SK-N-SH (cell line): ENCODE data around the gene ANKRD44. TPM values are rescaled to one million over a fixed set of nuclear protein-coding genes. Genes with fewer than 3 reads are reported as not detected.

Source experiments
- CTCF ChIA-PET: fragments of 300-600, 350-600 bp; formaldehyde crosslinking; extraction: SDS; loops from one replicate; lab custom pipeline; 2021; lab: Yijun Ruan, JAX
- POLR2A ChIA-PET: fragments of 350-600 bp; sonication (Branson Sonifier 250); formaldehyde crosslinking; extraction: SDS; loops from one replicate; lab custom pipeline; 2020; ENCODE audit warnings: antibody characterized with exemption, inconsistent platforms; lab: Yijun Ruan, JAX
- DNase-seq: peaks from one replicate; pipeline ENCODE4 v3.0.0; 2012
- H2AFZ ChIP-seq: fragments of 200-600 bp; sonication (generic); 2 replicates; pipeline ENCODE4 v1.8.1; 2016; ENCODE audit warnings: antibody characterized with exemption, mild to moderate bottlenecking, low read depth
- H3F3A ChIP-seq: fragments of 200-600 bp; sonication (generic); replicated peaks from 2 replicates; pipeline ENCODE3; 2016; ENCODE audit warnings: antibody characterized with exemption, mild to moderate bottlenecking; ENCODE audit not compliant: insufficient read depth
- H3K27ac ChIP-seq, 2 experiments: fragments of 200-500 bp in 1 of 2; fragments of 200-600 bp in 1 of 2; sonication (Bioruptor generic) in 1 of 2; sonication (generic), shearing (Covaris generic) in 1 of 2; 2 replicates each; pipeline versions ENCODE4 v1.5.1 to v1.6.1; 2014 to 2016; ENCODE audit warnings: low read depth in 2 of 2, inconsistent platforms in 1 of 2, low read length in 1 of 2, mild to moderate bottlenecking in 1 of 2, mixed read lengths in 1 of 2
- H3K27me3 ChIP-seq: fragments of 200-600 bp; sonication (generic), shearing (Covaris generic); 2 replicates; pipeline ENCODE4 v1.6.1; 2016; ENCODE audit warnings: mixed run types; ENCODE audit not compliant: insufficient read depth
- H3K36me3 ChIP-seq, 2 experiments: fragments of 200-500 bp in 1 of 2; fragments of 200-600 bp in 1 of 2; sonication (Bioruptor generic) in 1 of 2; sonication (generic) in 1 of 2; replicated peaks in 1 of 2; 2 replicates each; pipeline versions ENCODE3 to v1.5.1; 2014 to 2016; ENCODE audit warnings: low read length in 1 of 2, mild to moderate bottlenecking in 1 of 2; ENCODE audit not compliant: insufficient read depth in 2 of 2, control insufficient read depth in 1 of 2
- H3K4me1 ChIP-seq, 2 experiments: fragments of 200-500 bp in 1 of 2; fragments of 200-600 bp in 1 of 2; sonication (Bioruptor generic) in 1 of 2; sonication (generic), shearing (Covaris generic) in 1 of 2; 2 replicates each; pipeline versions ENCODE4 v1.5.1 to v1.6.1; 2014 to 2016; ENCODE audit warnings: low read depth in 1 of 2, low read length in 1 of 2, mixed run types in 1 of 2; ENCODE audit not compliant: insufficient read depth in 2 of 2, control insufficient read depth in 1 of 2
- H3K4me2 ChIP-seq: fragments of 200-600 bp; sonication (generic), shearing (Covaris generic); 2 replicates; pipeline ENCODE4 v1.6.1; 2017; ENCODE audit warnings: mixed run types
- H3K4me3 ChIP-seq, 2 experiments: fragments of 200-500 bp in 1 of 2; fragments of 200-600 bp in 1 of 2; sonication (Bioruptor generic) in 1 of 2; sonication (generic), shearing (Covaris generic) in 1 of 2; 2 replicates each; pipeline versions ENCODE4 v1.5.1 to v1.8.1; 2014 to 2016; ENCODE audit warnings: low read depth in 2 of 2, inconsistent platforms in 1 of 2, low read length in 1 of 2, mild to moderate bottlenecking in 1 of 2, mixed read lengths in 1 of 2, moderate library complexity in 1 of 2
- H3K79me2 ChIP-seq: fragments of 200-600 bp; sonication (generic); 2 replicates; pipeline ENCODE4 v1.8.1; 2017; ENCODE audit warnings: mild to moderate bottlenecking; ENCODE audit not compliant: insufficient read depth
- H3K9ac ChIP-seq: fragments of 200-600 bp; sonication (generic); 2 replicates; pipeline ENCODE4 v1.6.1; 2017; ENCODE audit warnings: mixed run types
- H3K9me2 ChIP-seq: fragments of 200-600 bp; sonication (generic); 2 replicates; pipeline ENCODE4 v1.6.1; 2017; ENCODE audit warnings: mixed run types
- H3K9me3 ChIP-seq: fragments of 200-600 bp; sonication (generic); 2 replicates; pipeline ENCODE4 v1.6.1; 2017; ENCODE audit warnings: mixed run types, mild to moderate bottlenecking, moderate library complexity
- H4K20me1 ChIP-seq: fragments of 200-600 bp; sonication (generic); 2 replicates; pipeline ENCODE4 v1.6.1; 2017; ENCODE audit warnings: mild to moderate bottlenecking, mixed run types; ENCODE audit not compliant: insufficient read depth
- ELF1 ChIP-seq: IDR thresholded peaks from 2 replicates; pipeline ENCODE4 v1.4.0; 2012
- EZH2phosphoT487 ChIP-seq: fragments of 200-600 bp; sonication (generic); IDR thresholded peaks from 2 replicates; pipeline ENCODE4 v1.6.1; 2017; ENCODE audit warnings: low read depth, mixed run types, mild to moderate bottlenecking, antibody characterized with exemption, moderate library complexity, borderline replicate concordance
- FOSL2 ChIP-seq: IDR thresholded peaks from 2 replicates; pipeline ENCODE4 v1.4.0; 2012; ENCODE audit warnings: low read depth, mild to moderate bottlenecking, moderate library complexity, borderline replicate concordance
- FOXJ3 ChIP-seq: sonication (generic); formaldehyde crosslinking; IDR thresholded peaks from 2 replicates; pipeline ENCODE4 v1.5.1; 2020; ENCODE audit warnings: mild to moderate bottlenecking, missing genetic modification reagents
- IRF3 ChIP-seq: fragments of 150-350 bp; IDR thresholded peaks from 2 replicates; pipeline ENCODE4 v1.6.1; 2016; ENCODE audit warnings: mild to moderate bottlenecking, low read depth, low read length
- MAX ChIP-seq: IDR thresholded peaks from 2 replicates; pipeline ENCODE4 v1.4.0; 2012; ENCODE audit warnings: low read depth
- MEF2A ChIP-seq: IDR thresholded peaks from 2 replicates; pipeline ENCODE4 v1.4.0; 2012; ENCODE audit warnings: low read depth, borderline replicate concordance
- MXI1 ChIP-seq: IDR thresholded peaks from 2 replicates; pipeline ENCODE4 v1.6.1; 2012; ENCODE audit warnings: mild to moderate bottlenecking, low read depth, low read length, improper control_type of control experiment
- NRF1 ChIP-seq: IDR thresholded peaks from 2 replicates; pipeline ENCODE4 v1.6.1; 2012; ENCODE audit warnings: low read depth, mild to moderate bottlenecking, low read length
- POLR2AphosphoS5 ChIP-seq: IDR thresholded peaks from 2 replicates; pipeline ENCODE4 v1.6.1; 2012; ENCODE audit warnings: low read depth, low read length
- SIN3A ChIP-seq: IDR thresholded peaks from 2 replicates; pipeline ENCODE4 v1.6.1; 2012; ENCODE audit warnings: low read depth, mild to moderate bottlenecking, low read length, moderate library complexity, borderline replicate concordance
- TAF1 ChIP-seq: IDR thresholded peaks from 2 replicates; pipeline ENCODE4 v1.6.1; 2012; ENCODE audit warnings: low read depth, mild to moderate bottlenecking, low read length, moderate library complexity, borderline replicate concordance
- TEAD4 ChIP-seq: IDR thresholded peaks from 2 replicates; pipeline ENCODE4 v1.4.0; 2012; ENCODE audit warnings: mild to moderate bottlenecking, borderline replicate concordance; ENCODE audit not compliant: insufficient read depth
- WGBS: methylation state at CpG from one replicate; pipeline ENCODE4 v1.1.6; 2017; ENCODE audit warnings: low lambda C conversion rate; 5-methylcytosine and 5-hydroxymethylcytosine counted together
- polyA plus RNA-seq, 3 experiments: library from polyadenylated mRNA; depleted of rRNA; stranded (reverse); fragments of >200 nt; gene quantifications; 2 replicates each; pipeline ENCODE4 v1.2.3, GENCODE V29; 2012
- TF ChIP-seq, protein P1 (sequence below): IDR thresholded peaks from 2 replicates; pipeline ENCODE4 v1.6.1; 2012; ENCODE audit warnings: mild to moderate bottlenecking, low read depth, low read length, moderate library complexity
- TF ChIP-seq, protein P2 (sequence below): IDR thresholded peaks from 2 replicates; pipeline ENCODE4; 2012
- TF ChIP-seq, protein P3 (sequence below): fragments of 200-600 bp; sonication (generic); IDR thresholded peaks from 2 replicates; pipeline ENCODE4 v1.6.1; 2017; ENCODE audit warnings: antibody characterized with exemption, mild to moderate bottlenecking, moderate library complexity
- TF ChIP-seq, protein P4 (sequence below): fragments of 150-350 bp; IDR thresholded peaks from 2 replicates; pipeline ENCODE4 v1.6.1; 2017; ENCODE audit warnings: antibody characterized with exemption, low read length, low read depth, borderline replicate concordance

The ANKRD44 gene
- polyA plus RNA-seq, 1 of the 3 experiments (the other 2 are of a cell fraction): 12.5 TPM

DNA sequence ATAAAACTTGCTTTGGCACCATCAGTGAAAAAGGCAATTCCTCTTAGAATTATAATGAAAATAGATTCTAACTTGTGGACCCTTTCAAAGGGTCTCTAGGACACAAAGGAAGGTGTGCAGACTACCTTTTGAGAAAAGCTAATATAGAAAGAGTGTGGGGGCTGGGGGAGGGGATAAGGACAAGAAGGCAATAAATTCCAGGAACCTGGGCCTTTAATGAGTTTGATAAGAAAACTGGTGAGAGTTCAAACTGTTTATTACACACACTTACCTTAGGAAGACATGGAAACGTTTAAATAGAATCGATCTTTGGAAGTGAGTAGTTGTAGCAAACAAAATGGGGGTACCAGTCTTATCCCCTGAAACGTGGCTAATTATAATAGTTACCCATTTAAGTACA lies 344.5 kb downstream of the ANKRD44 start (continued):
- no peak for TF ChIP-seq FOSL2
- TF ChIP-seq, protein P1, sequence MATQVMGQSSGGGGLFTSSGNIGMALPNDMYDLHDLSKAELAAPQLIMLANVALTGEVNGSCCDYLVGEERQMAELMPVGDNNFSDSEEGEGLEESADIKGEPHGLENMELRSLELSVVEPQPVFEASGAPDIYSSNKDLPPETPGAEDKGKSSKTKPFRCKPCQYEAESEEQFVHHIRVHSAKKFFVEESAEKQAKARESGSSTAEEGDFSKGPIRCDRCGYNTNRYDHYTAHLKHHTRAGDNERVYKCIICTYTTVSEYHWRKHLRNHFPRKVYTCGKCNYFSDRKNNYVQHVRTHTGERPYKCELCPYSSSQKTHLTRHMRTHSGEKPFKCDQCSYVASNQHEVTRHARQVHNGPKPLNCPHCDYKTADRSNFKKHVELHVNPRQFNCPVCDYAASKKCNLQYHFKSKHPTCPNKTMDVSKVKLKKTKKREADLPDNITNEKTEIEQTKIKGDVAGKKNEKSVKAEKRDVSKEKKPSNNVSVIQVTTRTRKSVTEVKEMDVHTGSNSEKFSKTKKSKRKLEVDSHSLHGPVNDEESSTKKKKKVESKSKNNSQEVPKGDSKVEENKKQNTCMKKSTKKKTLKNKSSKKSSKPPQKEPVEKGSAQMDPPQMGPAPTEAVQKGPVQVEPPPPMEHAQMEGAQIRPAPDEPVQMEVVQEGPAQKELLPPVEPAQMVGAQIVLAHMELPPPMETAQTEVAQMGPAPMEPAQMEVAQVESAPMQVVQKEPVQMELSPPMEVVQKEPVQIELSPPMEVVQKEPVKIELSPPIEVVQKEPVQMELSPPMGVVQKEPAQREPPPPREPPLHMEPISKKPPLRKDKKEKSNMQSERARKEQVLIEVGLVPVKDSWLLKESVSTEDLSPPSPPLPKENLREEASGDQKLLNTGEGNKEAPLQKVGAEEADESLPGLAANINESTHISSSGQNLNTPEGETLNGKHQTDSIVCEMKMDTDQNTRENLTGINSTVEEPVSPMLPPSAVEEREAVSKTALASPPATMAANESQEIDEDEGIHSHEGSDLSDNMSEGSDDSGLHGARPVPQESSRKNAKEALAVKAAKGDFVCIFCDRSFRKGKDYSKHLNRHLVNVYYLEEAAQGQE: no peak

GRCh38 chr2:196965651-196966050 lies 344.9 kb downstream of the ANKRD44 start:
- Histone ChIP-seq H3K4me2 (no peak overlapping the region), H2AFZ (no peak overlapping the region), H3F3A (no peaks in the 10 kb centered on the region), H3K4me1 (no peaks in the 10 kb centered on the region), H3K9ac (no peak overlapping the region), H3K4me3 (no peak overlapping the region), H3K9me3 (no peaks in the 10 kb centered on the region), H3K79me2 (no peaks in the 10 kb centered on the region), H3K36me3 (no peaks in the 10 kb centered on the region), H4K20me1 (no peaks in the 10 kb centered on the region), H3K27ac (no peak overlapping the region), H3K27me3 (no peaks in the 10 kb centered on the region), H3K9me2 (no peaks in the 10 kb centered on the region)
- WGBS: 94% methylated on average over 4 of the region's 4 CpGs
- DNase-seq: no peak
- TF ChIP-seq TAF1: no peak
- TF ChIP-seq MEF2A: no peak
- no peak for TF ChIP-seq MXI1
- TF ChIP-seq NRF1: no peak
- TF ChIP-seq MAX: no peak
- TF ChIP-seq, protein P2, sequence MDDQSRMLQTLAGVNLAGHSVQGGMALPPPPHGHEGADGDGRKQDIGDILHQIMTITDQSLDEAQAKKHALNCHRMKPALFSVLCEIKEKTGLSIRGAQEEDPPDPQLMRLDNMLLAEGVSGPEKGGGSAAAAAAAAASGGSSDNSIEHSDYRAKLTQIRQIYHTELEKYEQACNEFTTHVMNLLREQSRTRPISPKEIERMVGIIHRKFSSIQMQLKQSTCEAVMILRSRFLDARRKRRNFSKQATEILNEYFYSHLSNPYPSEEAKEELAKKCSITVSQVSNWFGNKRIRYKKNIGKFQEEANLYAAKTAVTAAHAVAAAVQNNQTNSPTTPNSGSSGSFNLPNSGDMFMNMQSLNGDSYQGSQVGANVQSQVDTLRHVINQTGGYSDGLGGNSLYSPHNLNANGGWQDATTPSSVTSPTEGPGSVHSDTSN: no peak
- TF ChIP-seq IRF3: no peak
- TF ChIP-seq SIN3A: no peak
- TF ChIP-seq TEAD4: no peak
- no peak for TF ChIP-seq FOXJ3
- TF ChIP-seq POLR2AphosphoS5: no peak
- TF ChIP-seq EZH2phosphoT487: no peak
- TF ChIP-seq, protein P3, sequence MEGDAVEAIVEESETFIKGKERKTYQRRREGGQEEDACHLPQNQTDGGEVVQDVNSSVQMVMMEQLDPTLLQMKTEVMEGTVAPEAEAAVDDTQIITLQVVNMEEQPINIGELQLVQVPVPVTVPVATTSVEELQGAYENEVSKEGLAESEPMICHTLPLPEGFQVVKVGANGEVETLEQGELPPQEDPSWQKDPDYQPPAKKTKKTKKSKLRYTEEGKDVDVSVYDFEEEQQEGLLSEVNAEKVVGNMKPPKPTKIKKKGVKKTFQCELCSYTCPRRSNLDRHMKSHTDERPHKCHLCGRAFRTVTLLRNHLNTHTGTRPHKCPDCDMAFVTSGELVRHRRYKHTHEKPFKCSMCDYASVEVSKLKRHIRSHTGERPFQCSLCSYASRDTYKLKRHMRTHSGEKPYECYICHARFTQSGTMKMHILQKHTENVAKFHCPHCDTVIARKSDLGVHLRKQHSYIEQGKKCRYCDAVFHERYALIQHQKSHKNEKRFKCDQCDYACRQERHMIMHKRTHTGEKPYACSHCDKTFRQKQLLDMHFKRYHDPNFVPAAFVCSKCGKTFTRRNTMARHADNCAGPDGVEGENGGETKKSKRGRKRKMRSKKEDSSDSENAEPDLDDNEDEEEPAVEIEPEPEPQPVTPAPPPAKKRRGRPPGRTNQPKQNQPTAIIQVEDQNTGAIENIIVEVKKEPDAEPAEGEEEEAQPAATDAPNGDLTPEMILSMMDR: no peak
- TF ChIP-seq ELF1: no peak
- TF ChIP-seq, protein P4, sequence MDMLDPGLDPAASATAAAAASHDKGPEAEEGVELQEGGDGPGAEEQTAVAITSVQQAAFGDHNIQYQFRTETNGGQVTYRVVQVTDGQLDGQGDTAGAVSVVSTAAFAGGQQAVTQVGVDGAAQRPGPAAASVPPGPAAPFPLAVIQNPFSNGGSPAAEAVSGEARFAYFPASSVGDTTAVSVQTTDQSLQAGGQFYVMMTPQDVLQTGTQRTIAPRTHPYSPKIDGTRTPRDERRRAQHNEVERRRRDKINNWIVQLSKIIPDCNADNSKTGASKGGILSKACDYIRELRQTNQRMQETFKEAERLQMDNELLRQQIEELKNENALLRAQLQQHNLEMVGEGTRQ: no peak
- CTCF ChIA-PET: no interaction called here
- POLR2A ChIA-PET: no interaction called here
